Measurements from ENCODE around the gene SLC24A4. TPM values are rescaled to one million over a fixed set of nuclear protein-coding genes. Genes with fewer than 3 reads are reported as not detected.

Gene SLC24A4
- total RNA-seq, 1 donor from 2014 or later: 0.26 TPM

GRCh38 chr14:92549859-92550230 lies 226.9 kb downstream of the SLC24A4 start:
- Mint-ChIP-seq H3K36me3 (ENCODE audit: low read depth) (no peaks in the 10 kb centered on the region), H3K4me1 (peaks cover 7% of the 10 kb centered on the region), H3K27me3 (ENCODE audit: low read depth) (no peaks in the 10 kb centered on the region), H3K9me3 (peaks cover 2% of the 10 kb centered on the region), H3K27ac (ENCODE audit: unreplicated experiment) (no peak overlapping the region), H3K4me3 (no peak overlapping the region)
- no peak for TF ChIP-seq CTCF (conservative IDR thresholded peaks at IDR 0.05)
- DNase-seq (ENCODE audit: low read depth, low spot score): no peak

Other genes with a start within 250 kb of the SLC24A4 start
- 25.9 and 30.2 TPM in 2 replicates for gene ATXN3, start 216.6 kb upstream of the SLC24A4 start, total RNA-seq
- gene NDUFB1, start 201.5 kb upstream of the SLC24A4 start, total RNA-seq: 117 and 136 TPM in 2 replicates
- 81.7 and 91.1 TPM in 2 replicates for gene CPSF2, start 201.2 kb upstream of the SLC24A4 start, total RNA-seq
- 12.1 and 12.7 TPM in 2 replicates for gene RIN3, start 190.6 kb downstream of the SLC24A4 start, total RNA-seq